Suprapubic skin (tissue), 3 donors: ENCODE results near the gene SGCD.

Source experiments
- CTCF ChIP-seq, 2 donors: fragments of 200-600 bp in 1 of 2; fragments of 450-650 bp in 1 of 2; sonication (generic) in 1 of 2; IDR thresholded peaks; one replicate each; pipeline ENCODE4 v1.5.1; 2016 to 2019; ENCODE audit warnings: antibody characterized with exemption in 2 of 2, mild to moderate bottlenecking in 1 of 2, moderate library complexity in 1 of 2
- EP300 ChIP-seq: sonication (generic); formaldehyde crosslinking; IDR thresholded peaks from one replicate; pipeline ENCODE4 v1.6.1; 2017; ENCODE audit warnings: antibody characterized with exemption

- TF ChIP-seq CTCF (IDR thresholded peaks at IDR 0.05) (no peak), EP300 (no peak)
Observed at GRCh38 chr5:156628421-156628820, 301.5 kb downstream of the SGCD start.
